ENCODE results near the gene LOXHD1.

Gene LOXHD1

GRCh38 chr18:46509530-46509929 is 147.5 kb downstream of the LOXHD1 start:
- no peak overlapping the region for H2BK120ac ChIP-seq (ENCODE audit: insufficient read depth, low read length, poor library complexity)
- no peak for DNase-seq
- H4K12ac ChIP-seq (ENCODE audit: low read depth, low read length), result no peak overlapping the region
- no peak overlapping the region for H3K4me3 ChIP-seq (ENCODE audit: low read depth, low read length)
- H3K18ac ChIP-seq (ENCODE audit: low read length), result no peak overlapping the region
- no peak overlapping the region for H4K91ac ChIP-seq (ENCODE audit: low read depth, low read length)
- no peak overlapping the region for H3K27ac ChIP-seq (ENCODE audit: low read depth, low read length)
- no peak overlapping the region for H2AFZ ChIP-seq (ENCODE audit: insufficient read depth, low read length, poor library complexity)
- no peaks in the 10 kb centered on the region for H3K36me3 ChIP-seq (ENCODE audit: control insufficient read depth in 1 of 2, insufficient read depth in 2 of 2, low read length in 2 of 2)
- no peak overlapping the region for H2AK5ac ChIP-seq (ENCODE audit: low read length)
- H3K79me2 ChIP-seq (ENCODE audit: control insufficient read depth, insufficient read depth, low read length, poor library complexity), result no peaks in the 10 kb centered on the region
- no peaks in the 10 kb centered on the region for H3K4me1 ChIP-seq (ENCODE audit: control insufficient read depth in 1 of 2, insufficient read depth in 2 of 2, low read length in 2 of 2)
- H3K4me2 ChIP-seq (ENCODE audit: low read length), result no peak overlapping the region
- H2BK5ac ChIP-seq (ENCODE audit: low read depth, low read length, poor library complexity), result no peak overlapping the region
- H2BK12ac ChIP-seq (ENCODE audit: low read length), result no peak overlapping the region
- H4K8ac ChIP-seq (ENCODE audit: low read depth, low read length), result no peak overlapping the region
- peaks cover 4% of the 10 kb centered on the region for H3K9me3 ChIP-seq (ENCODE audit: insufficient read depth, low read depth, low read length)
- H3K23ac ChIP-seq (ENCODE audit: low read length), result no peak overlapping the region
- no peak overlapping the region for H3K14ac ChIP-seq (ENCODE audit: low read length)
- no CpG with 5 or more reads among the region's 6 CpGs for WGBS (ENCODE audit: extremely low coverage, insufficient coverage, insufficient read length)
- H3K27me3 ChIP-seq (ENCODE audit: insufficient read depth, low read length), result no peaks in the 10 kb centered on the region
- no peak overlapping the region for H3K9ac ChIP-seq (ENCODE audit: low read length)
- no peak overlapping the region for H3K4ac ChIP-seq (ENCODE audit: low read depth, low read length)
- no peaks in the 10 kb centered on the region for H3K79me1 ChIP-seq (ENCODE audit: low read length)

GRCh38 chr18:46506974-46507586 is 149.9 kb downstream of the LOXHD1 start:
- no peak overlapping the region for H3K18ac ChIP-seq (ENCODE audit: low read length)
- H2AFZ ChIP-seq (ENCODE audit: insufficient read depth, low read length, poor library complexity), result no peak overlapping the region
- no CpG with 5 or more reads among the region's 14 CpGs for WGBS (ENCODE audit: extremely low coverage, insufficient coverage, insufficient read length)
- no peak overlapping the region for H4K12ac ChIP-seq (ENCODE audit: low read depth, low read length)
- no peaks in the 10 kb centered on the region for H3K79me2 ChIP-seq (ENCODE audit: control insufficient read depth, insufficient read depth, low read length, poor library complexity)
- no peak for DNase-seq
- H2BK5ac ChIP-seq (ENCODE audit: low read depth, low read length, poor library complexity), result no peak overlapping the region
- H4K8ac ChIP-seq (ENCODE audit: low read depth, low read length), result no peak overlapping the region
- H3K9me3 ChIP-seq (ENCODE audit: insufficient read depth, low read depth, low read length), result peaks cover 2% of the 10 kb centered on the region
- no peak overlapping the region for H2AK5ac ChIP-seq (ENCODE audit: low read length)
- H3K4me1 ChIP-seq (ENCODE audit: control insufficient read depth in 1 of 2, insufficient read depth in 2 of 2, low read length in 2 of 2), result no peaks in the 10 kb centered on the region
- no peak overlapping the region for H3K4ac ChIP-seq (ENCODE audit: low read depth, low read length)
- H4K91ac ChIP-seq (ENCODE audit: low read depth, low read length), result no peak overlapping the region
- H3K27me3 ChIP-seq (ENCODE audit: insufficient read depth, low read length), result no peaks in the 10 kb centered on the region
- no peak overlapping the region for H3K4me2 ChIP-seq (ENCODE audit: low read length)
- H2BK12ac ChIP-seq (ENCODE audit: low read length), result no peak overlapping the region
- H3K36me3 ChIP-seq (ENCODE audit: control insufficient read depth in 1 of 2, insufficient read depth in 2 of 2, low read length in 2 of 2), result no peaks in the 10 kb centered on the region
- no peak overlapping the region for H3K9ac ChIP-seq (ENCODE audit: low read length)
- no peak overlapping the region for H3K14ac ChIP-seq (ENCODE audit: low read length)
- no peaks in the 10 kb centered on the region for H3K79me1 ChIP-seq (ENCODE audit: low read length)
- H3K27ac ChIP-seq (ENCODE audit: low read depth, low read length), result no peak overlapping the region
- H3K4me3 ChIP-seq (ENCODE audit: low read depth, low read length), result no peak overlapping the region
- no peak overlapping the region for H2BK120ac ChIP-seq (ENCODE audit: insufficient read depth, low read length, poor library complexity)
- no peak overlapping the region for H3K23ac ChIP-seq (ENCODE audit: low read length)

DNA sequence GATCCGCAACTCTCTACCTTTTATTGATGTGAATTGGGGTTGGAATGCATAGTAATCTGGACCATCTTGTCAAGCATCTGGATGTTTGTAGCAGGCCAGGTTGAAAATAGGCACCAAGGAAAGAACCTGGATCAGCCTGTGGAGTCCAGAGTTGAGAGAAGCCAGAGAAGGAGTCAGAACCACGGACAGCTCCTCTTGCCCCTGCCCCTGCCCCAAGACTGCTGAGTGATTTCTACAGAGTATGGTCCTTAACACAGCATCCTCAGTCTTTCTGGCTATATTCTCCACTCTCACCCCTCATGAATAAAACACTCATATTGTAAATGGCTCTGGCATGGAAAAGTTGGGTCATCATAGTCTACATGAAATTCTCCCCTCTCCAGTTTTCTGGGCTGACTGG is 154.6 kb downstream of the LOXHD1 start:
- Histone ChIP-seq H2AK5ac (ENCODE audit: low read length) (no peak overlapping the region), H3K4me3 (ENCODE audit: low read depth, low read length) (no peak overlapping the region), H3K9ac (ENCODE audit: low read length) (no peak overlapping the region), H3K4me2 (ENCODE audit: low read length) (no peak overlapping the region), H3K23ac (ENCODE audit: low read length) (no peak overlapping the region), H4K12ac (ENCODE audit: low read depth, low read length) (no peak overlapping the region), H4K8ac (ENCODE audit: low read depth, low read length) (no peak overlapping the region), H3K4ac (ENCODE audit: low read depth, low read length) (no peak overlapping the region), H3K27ac (ENCODE audit: low read depth, low read length) (no peak overlapping the region), H3K18ac (ENCODE audit: low read length) (no peak overlapping the region), H2BK120ac (ENCODE audit: insufficient read depth, low read length, poor library complexity) (no peak overlapping the region), H3K36me3 (ENCODE audit: control insufficient read depth in 1 of 2, insufficient read depth in 2 of 2, low read length in 2 of 2) (no peaks in the 10 kb centered on the region), H2AFZ (ENCODE audit: insufficient read depth, low read length, poor library complexity) (no peak overlapping the region), H3K9me3 (ENCODE audit: insufficient read depth, low read depth, low read length) (peaks cover 2% of the 10 kb centered on the region), H4K91ac (ENCODE audit: low read depth, low read length) (no peak overlapping the region), H3K79me2 (ENCODE audit: control insufficient read depth, insufficient read depth, low read length, poor library complexity) (no peaks in the 10 kb centered on the region), H2BK12ac (ENCODE audit: low read length) (no peak overlapping the region), H3K4me1 (ENCODE audit: control insufficient read depth in 1 of 2, insufficient read depth in 2 of 2, low read length in 2 of 2) (no peaks in the 10 kb centered on the region), H3K27me3 (ENCODE audit: insufficient read depth, low read length) (no peaks in the 10 kb centered on the region), H3K79me1 (ENCODE audit: low read length) (no peaks in the 10 kb centered on the region), H2BK5ac (ENCODE audit: low read depth, low read length, poor library complexity) (no peak overlapping the region), H3K14ac (ENCODE audit: low read length) (no peak overlapping the region)
- DNase-seq, result peak in 1 of 2 donors; percentile 29
- WGBS (ENCODE audit: extremely low coverage, insufficient coverage, insufficient read length), result no CpG with 5 or more reads among the region's 2 CpGs

DNA sequence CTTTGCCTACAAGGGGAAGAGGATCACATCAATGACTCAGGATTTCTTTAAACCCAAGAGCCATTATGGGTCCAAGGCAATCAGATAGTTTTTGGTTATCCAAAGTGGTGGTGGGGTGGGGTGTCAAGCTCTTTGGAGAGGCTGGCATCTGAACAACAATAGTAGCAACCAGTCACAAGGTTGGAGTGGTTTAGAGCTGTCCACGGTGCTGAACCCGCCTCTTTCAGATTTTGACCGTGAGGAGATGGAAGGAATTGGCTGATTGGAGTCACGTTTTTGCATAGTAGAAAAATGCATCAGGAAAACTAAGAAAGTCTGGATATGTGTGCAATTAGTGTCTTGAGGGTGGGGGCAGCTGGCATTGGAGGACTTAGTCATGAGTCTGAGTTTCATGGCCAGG is 159.9 kb downstream of the LOXHD1 start:
- Histone ChIP-seq H3K4me3 (ENCODE audit: low read depth, low read length) (no peak overlapping the region), H4K8ac (ENCODE audit: low read depth, low read length) (no peak overlapping the region), H4K91ac (ENCODE audit: low read depth, low read length) (no peak overlapping the region), H3K4me2 (ENCODE audit: low read length) (no peak overlapping the region), H3K9ac (ENCODE audit: low read length) (no peak overlapping the region), H2AK5ac (ENCODE audit: low read length) (no peak overlapping the region), H3K79me2 (ENCODE audit: control insufficient read depth, insufficient read depth, low read length, poor library complexity) (no peaks in the 10 kb centered on the region), H3K23ac (ENCODE audit: low read length) (no peak overlapping the region), H2BK12ac (ENCODE audit: low read length) (no peak overlapping the region), H3K36me3 (ENCODE audit: control insufficient read depth in 1 of 2, insufficient read depth in 2 of 2, low read length in 2 of 2) (no peaks in the 10 kb centered on the region), H2AFZ (ENCODE audit: insufficient read depth, low read length, poor library complexity) (no peak overlapping the region), H3K4ac (ENCODE audit: low read depth, low read length) (no peak overlapping the region), H4K12ac (ENCODE audit: low read depth, low read length) (no peak overlapping the region), H3K14ac (ENCODE audit: low read length) (no peak overlapping the region), H3K27ac (ENCODE audit: low read depth, low read length) (no peak overlapping the region), H3K27me3 (ENCODE audit: insufficient read depth, low read length) (no peaks in the 10 kb centered on the region), H3K9me3 (ENCODE audit: insufficient read depth, low read depth, low read length) (no peaks in the 10 kb centered on the region), H2BK5ac (ENCODE audit: low read depth, low read length, poor library complexity) (no peak overlapping the region), H3K4me1 (ENCODE audit: control insufficient read depth in 1 of 2, insufficient read depth in 2 of 2, low read length in 2 of 2) (no peaks in the 10 kb centered on the region), H3K18ac (ENCODE audit: low read length) (no peak overlapping the region), H2BK120ac (ENCODE audit: insufficient read depth, low read length, poor library complexity) (no peak overlapping the region), H3K79me1 (ENCODE audit: low read length) (no peaks in the 10 kb centered on the region)
- no CpG with 5 or more reads among the region's 4 CpGs for whole genome bisulfite sequencing (ENCODE audit: extremely low coverage, insufficient coverage, insufficient read length)
- DNase-seq, result peak; percentile 32 to 65

All from trophoblast cell (in vitro differentiated cells and primary cell).